Neuronal stem cell (in vitro differentiated cells): ENCODE measurements around the gene DCAF7.
A peak's percentile ranks its signal among the peaks of the same experiment; 100 is the strongest.

Experiments used
- DNase-seq: peaks from one replicate; pipeline ENCODE4 v3.0.0-alpha.2; 2013; ENCODE audit warnings: low spot score
- H2AFZ ChIP-seq: one replicate; pipeline ENCODE4 v1.6.1; 2013; ENCODE audit warnings: mild to moderate bottlenecking, low read length, inconsistent platforms
- H2AK5ac ChIP-seq: 2 replicates; pipeline ENCODE4 v1.6.1; 2013; ENCODE audit warnings: low read depth, mild to moderate bottlenecking, inconsistent platforms, low read length, moderate library complexity, mixed read lengths
- H2BK120ac ChIP-seq: 2 replicates; pipeline ENCODE4 v1.6.1; 2013; ENCODE audit warnings: low read depth, mild to moderate bottlenecking, inconsistent platforms, low read length, moderate library complexity, mixed read lengths
- H2BK12ac ChIP-seq: one replicate; pipeline ENCODE4 v1.6.1; 2013; ENCODE audit warnings: low read length, inconsistent platforms
- H2BK15ac ChIP-seq: 2 replicates; pipeline ENCODE4 v1.6.1; 2013; ENCODE audit warnings: mild to moderate bottlenecking, low read length, inconsistent platforms, mixed read lengths
- H2BK5ac ChIP-seq: one replicate; pipeline ENCODE4 v1.6.1; 2013; ENCODE audit warnings: inconsistent platforms, mild to moderate bottlenecking, low read length, moderate library complexity
- H3K14ac ChIP-seq: one replicate; pipeline ENCODE4 v1.6.1; 2013; ENCODE audit warnings: low read length, inconsistent platforms
- H3K18ac ChIP-seq: 2 replicates; pipeline ENCODE4 v1.6.1; 2013; ENCODE audit warnings: low read length, inconsistent platforms
- H3K23ac ChIP-seq: 2 replicates; pipeline ENCODE4 v1.6.1; 2013; ENCODE audit warnings: low read depth, mild to moderate bottlenecking, mixed read lengths, low read length, inconsistent platforms; ENCODE audit not compliant: poor library complexity
- H3K27ac ChIP-seq: replicated peaks from 3 replicates; pipeline ENCODE4 v1.5.1; 2013; ENCODE audit warnings: low read length, inconsistent platforms
- H3K27me3 ChIP-seq, 3 experiments: 2 replicates each; pipeline ENCODE4 v1.6.1; 2013; ENCODE audit warnings: low read length in 3 of 3, mild to moderate bottlenecking in 2 of 3, inconsistent platforms in 1 of 3, low read depth in 1 of 3, mixed read lengths in 1 of 3, moderate library complexity in 1 of 3; ENCODE audit not compliant: control insufficient read depth in 3 of 3, insufficient read depth in 3 of 3
- H3K36me3 ChIP-seq, 2 donors: replicated peaks in 1 of 2; 2 replicates each; pipeline ENCODE4 v1.6.1; 2013; ENCODE audit warnings: low read length in 2 of 2; ENCODE audit not compliant: control insufficient read depth in 2 of 2, insufficient read depth in 2 of 2
- H3K4ac ChIP-seq: 2 replicates; pipeline ENCODE4 v1.6.1; 2013; ENCODE audit warnings: inconsistent platforms, mild to moderate bottlenecking, low read length, moderate library complexity
- H3K4me1 ChIP-seq, 2 donors: 1 replicate in 1 of 2; 2 replicates in 1 of 2; pipeline ENCODE4 v1.6.1; 2013; ENCODE audit warnings: low read length in 2 of 2, low read depth in 1 of 2; ENCODE audit not compliant: control insufficient read depth in 2 of 2, insufficient read depth in 1 of 2
- H3K4me2 ChIP-seq: one replicate; pipeline ENCODE4 v1.6.1; 2013; ENCODE audit warnings: mild to moderate bottlenecking, low read length, inconsistent platforms; ENCODE audit not compliant: insufficient read depth, poor library complexity, severe bottlenecking
- H3K4me3 ChIP-seq, 2 donors: 2 replicates each; pipeline ENCODE4 v1.5.1; 2013; ENCODE audit warnings: low read length in 2 of 2, mild to moderate bottlenecking in 2 of 2, inconsistent platforms in 1 of 2, moderate library complexity in 1 of 2
- H3K79me1 ChIP-seq: one replicate; pipeline ENCODE4 v1.6.1; 2013; ENCODE audit warnings: low read depth, mild to moderate bottlenecking, inconsistent platforms, low read length, moderate library complexity
- H3K9ac ChIP-seq: one replicate; pipeline ENCODE4 v1.6.1; 2013; ENCODE audit warnings: mild to moderate bottlenecking, low read depth, low read length, inconsistent platforms; ENCODE audit not compliant: poor library complexity
- H3K9me3 ChIP-seq, 2 donors: replicated peaks in 1 of 2; 2 replicates each; pipeline versions ENCODE3 to v1.6.1; 2013; ENCODE audit warnings: low read length in 2 of 2, mild to moderate bottlenecking in 2 of 2, inconsistent platforms in 1 of 2, low read depth in 1 of 2, mixed read lengths in 1 of 2, moderate library complexity in 1 of 2; ENCODE audit not compliant: control insufficient read depth in 2 of 2, insufficient read depth in 1 of 2
- H4K8ac ChIP-seq: one replicate; pipeline ENCODE4 v1.6.1; 2013; ENCODE audit warnings: low read depth, mild to moderate bottlenecking, inconsistent platforms, low read length, moderate library complexity
- H4K91ac ChIP-seq: one replicate; pipeline ENCODE4 v1.6.1; 2013; ENCODE audit warnings: low read length, low read depth, mild to moderate bottlenecking, inconsistent platforms; ENCODE audit not compliant: poor library complexity
- WGBS, 2 donors: extraction: QIAGEN DNeasy Blood & Tissue Kit; methylation state at CpG; one replicate each; pipeline ENCODE4 v1.1.7; 2013; ENCODE audit warnings: missing lambda C conversion rate in 2 of 2, mixed read lengths in 1 of 2; ENCODE audit not compliant: insufficient read length in 2 of 2, insufficient replicate concordance in 1 of 2; ENCODE audit errors: extremely low coverage in 2 of 2; 5-methylcytosine and 5-hydroxymethylcytosine counted together

The DCAF7 gene

GRCh38 chr17:63564562-63564961 is 14.3 kb downstream of the DCAF7 start:
- no peak overlapping the region for H3K4me2 ChIP-seq
- no peak overlapping the region for H2BK5ac ChIP-seq
- no CpG with 5 or more reads among the region's 5 CpGs for WGBS, 2 donors
- DNase-seq, result no peak
- H3K23ac ChIP-seq, result no peak overlapping the region
- H3K4me1 ChIP-seq, result no peaks in the 10 kb centered on the region
- no peak overlapping the region for H2BK120ac ChIP-seq
- H3K79me1 ChIP-seq, result peaks cover 8% of the 10 kb centered on the region
- peak overlapping the region in 1 of 2 donors; percentile 58 for H3K4me3 ChIP-seq
- H3K9me3 ChIP-seq, result no peaks in the 10 kb centered on the region
- H4K91ac ChIP-seq, result no peak overlapping the region
- H3K18ac ChIP-seq, result no peak overlapping the region
- H2BK12ac ChIP-seq, result no peak overlapping the region
- no peak overlapping the region for H3K14ac ChIP-seq
- no peak overlapping the region for H3K27ac ChIP-seq
- H4K8ac ChIP-seq, result no peak overlapping the region
- H2AFZ ChIP-seq, result no peak overlapping the region
- H2AK5ac ChIP-seq, result no peak overlapping the region
- no peak overlapping the region for H3K9ac ChIP-seq
- H3K36me3 ChIP-seq, result peaks cover 0 to 11% of the 10 kb centered on the region in 2 donors
- no peak overlapping the region for H2BK15ac ChIP-seq
- H3K27me3 ChIP-seq, result no peaks in the 10 kb centered on the region
- no peak overlapping the region for H3K4ac ChIP-seq

- H3K36me3 ChIP-seq, result peaks cover 0 to 15% of the 10 kb centered on the region in 2 donors
Measured at GRCh38 chr17:63567229-63567628, 17.0 kb downstream of the DCAF7 start.

GRCh38 chr17:63568563-63568962 is 18.3 kb downstream of the DCAF7 start:
- Histone ChIP-seq H3K9ac (no peak overlapping the region), H3K9me3 (no peaks in the 10 kb centered on the region), H2BK12ac (no peak overlapping the region), H3K79me1 (peaks cover 10% of the 10 kb centered on the region), H3K27me3 (no peaks in the 10 kb centered on the region), H3K14ac (no peak overlapping the region), H2AK5ac (no peak overlapping the region), H3K27ac (no peak overlapping the region), H3K36me3 (peaks cover 0 to 15% of the 10 kb centered on the region in 2 donors), H2BK120ac (no peak overlapping the region), H2AFZ (no peak overlapping the region), H2BK15ac (no peak overlapping the region), H3K4me3 (no peak overlapping the region), H3K4me1 (no peaks in the 10 kb centered on the region), H3K23ac (no peak overlapping the region), H4K8ac (no peak overlapping the region), H3K4me2 (no peak overlapping the region), H4K91ac (no peak overlapping the region), H3K4ac (no peak overlapping the region), H3K18ac (no peak overlapping the region), H2BK5ac (no peak overlapping the region)
- WGBS, 2 donors, result no CpG with 5 or more reads among the region's 8 CpGs
- no peak for DNase-seq

More at GRCh38 chr17:63567229-63567628, 17.0 kb downstream of the DCAF7 start:
- Histone ChIP-seq H4K91ac (no peak overlapping the region), H3K4me2 (no peak overlapping the region), H3K4me3 (no peak overlapping the region), H3K9me3 (no peaks in the 10 kb centered on the region), H2AFZ (no peak overlapping the region), H3K9ac (no peak overlapping the region), H3K27me3 (no peaks in the 10 kb centered on the region), H2BK12ac (no peak overlapping the region), H2BK5ac (no peak overlapping the region), H3K18ac (no peak overlapping the region), H3K4ac (no peak overlapping the region), H3K79me1 (peaks cover 10% of the 10 kb centered on the region), H3K27ac (no peak overlapping the region), H3K14ac (no peak overlapping the region), H4K8ac (no peak overlapping the region), H3K23ac (no peak overlapping the region), H2BK120ac (no peak overlapping the region), H2BK15ac (no peak overlapping the region), H3K4me1 (no peaks in the 10 kb centered on the region), H2AK5ac (no peak overlapping the region)
- WGBS, 2 donors, result no CpG with 5 or more reads among the region's 1 CpG
- DNase-seq, result no peak

- H3K36me3 ChIP-seq, result peaks cover 2 to 18% of the 10 kb centered on the region in 2 donors
- H3K79me1 ChIP-seq, result peaks cover 4% of the 10 kb centered on the region
- no peak overlapping the region for H3K23ac ChIP-seq
- no peak overlapping the region for H3K27ac ChIP-seq
- H3K4me1 ChIP-seq, result no peaks in the 10 kb centered on the region
- no peak overlapping the region for H3K4ac ChIP-seq
- no CpG with 5 or more reads among the region's 1 CpG for WGBS, 2 donors
- no peak overlapping the region for H2AK5ac ChIP-seq
- no peak overlapping the region for H3K4me2 ChIP-seq
- H3K27me3 ChIP-seq, result no peaks in the 10 kb centered on the region
- DNase-seq, result no peak
- no peak overlapping the region for H3K18ac ChIP-seq
- no peak overlapping the region for H4K91ac ChIP-seq
- no peak overlapping the region for H3K4me3 ChIP-seq
- H3K9me3 ChIP-seq, result no peaks in the 10 kb centered on the region
- H2BK15ac ChIP-seq, result no peak overlapping the region
- H2AFZ ChIP-seq, result no peak overlapping the region
- H2BK120ac ChIP-seq, result no peak overlapping the region
- no peak overlapping the region for H3K9ac ChIP-seq
- H2BK5ac ChIP-seq, result no peak overlapping the region
- no peak overlapping the region for H3K14ac ChIP-seq
- no peak overlapping the region for H2BK12ac ChIP-seq
- H4K8ac ChIP-seq, result no peak overlapping the region
Measured at GRCh38 chr17:63571632-63572310, 21.5 kb downstream of the DCAF7 start.
